ENCODE data around the gene SLC22A3.
"Not testable (repeated sequence)": the region's sequence is repeated elsewhere in the genome, so short reads cannot be mapped to it uniquely, and the experiment has no call there.

SLC22A3 gene

GRCh38 chr6:160373601-160374000, 25.4 kb downstream of the SLC22A3 start:
- not testable (repeated sequence) for DNase-seq (ENCODE audit: low read depth in 3 of 3)

- DNase-seq (ENCODE audit: low read depth in 3 of 3): no peak
Observed at GRCh38 chr6:160374836-160375560, 26.8 kb downstream of the SLC22A3 start.

GRCh38 chr6:160375561-160375949, 27.4 kb downstream of the SLC22A3 start:
- no peak for DNase-seq (ENCODE audit: low read depth in 3 of 3)

GRCh38 chr6:160376445-160376844, 28.3 kb downstream of the SLC22A3 start:
- no peak for DNase-seq (ENCODE audit: low read depth in 3 of 3)

GRCh38 chr6:160378218-160378617, 30.0 kb downstream of the SLC22A3 start:
- DNase-seq (ENCODE audit: low read depth in 3 of 3): no peak

GRCh38 chr6:160378882-160379281, 30.7 kb downstream of the SLC22A3 start:
- no peak for DNase-seq (ENCODE audit: low read depth in 3 of 3)

- DNase-seq (ENCODE audit: low read depth in 3 of 3): no peak
Observed at GRCh38 chr6:160379466-160379865, 31.3 kb downstream of the SLC22A3 start.

GRCh38 chr6:160382946-160383345, 34.8 kb downstream of the SLC22A3 start:
- no peak for DNase-seq (ENCODE audit: low read depth in 3 of 3)

GRCh38 chr6:160386869-160387530, 38.8 kb downstream of the SLC22A3 start:
- no peak for DNase-seq (ENCODE audit: low read depth in 3 of 3)

- DNase-seq (ENCODE audit: low read depth in 3 of 3): no peak
Observed at GRCh38 chr6:160387916-160388643, 39.9 kb downstream of the SLC22A3 start.

GRCh38 chr6:160388922-160389321, 40.7 kb downstream of the SLC22A3 start:
- DNase-seq (ENCODE audit: low read depth in 3 of 3): no peak

GRCh38 chr6:160391419-160392116, 43.4 kb downstream of the SLC22A3 start:
- no peak for DNase-seq (ENCODE audit: low read depth in 3 of 3)

GRCh38 chr6:160393442-160393841, 45.3 kb downstream of the SLC22A3 start:
- DNase-seq (ENCODE audit: low read depth in 3 of 3): not testable (repeated sequence)

GRCh38 chr6:160393891-160394653, 45.9 kb downstream of the SLC22A3 start:
- DNase-seq (ENCODE audit: low read depth in 3 of 3): no peak

- DNase-seq (ENCODE audit: low read depth in 3 of 3): no peak
Observed at GRCh38 chr6:160394654-160395035, 46.5 kb downstream of the SLC22A3 start.

- no peak for DNase-seq (ENCODE audit: low read depth in 3 of 3)
Observed at GRCh38 chr6:160395187-160395586, 47.0 kb downstream of the SLC22A3 start.

- no peak for DNase-seq (ENCODE audit: low read depth in 3 of 3)
Observed at GRCh38 chr6:160396292-160396691, 48.1 kb downstream of the SLC22A3 start.

- no peak for DNase-seq (ENCODE audit: low read depth in 3 of 3)
Observed at GRCh38 chr6:160398674-160399271, 50.6 kb downstream of the SLC22A3 start.

GRCh38 chr6:160400446-160400845, 52.3 kb downstream of the SLC22A3 start:
- no peak for DNase-seq (ENCODE audit: low read depth in 3 of 3)

GRCh38 chr6:160408528-160408927, 60.4 kb downstream of the SLC22A3 start:
- no peak for DNase-seq (ENCODE audit: low read depth in 3 of 3)

- no peak for DNase-seq (ENCODE audit: low read depth in 3 of 3)
Observed at GRCh38 chr6:160412993-160413392, 64.8 kb downstream of the SLC22A3 start.

All from stimulated activated CD4-positive, alpha-beta T cell treated with anti-CD3 and anti-CD28 coated beads, TNF-alpha, amount 100 ng/mL, for 48 hours (primary cell).